AG08395 (cell line): ENCODE data around the gene PTMS.

ENCODE experiments used
- DNase-seq: peaks from one replicate; pipeline ENCODE4 v3.0.0; 2012; ENCODE audit warnings: mixed read lengths, low spot score

The PTMS gene

DNA sequence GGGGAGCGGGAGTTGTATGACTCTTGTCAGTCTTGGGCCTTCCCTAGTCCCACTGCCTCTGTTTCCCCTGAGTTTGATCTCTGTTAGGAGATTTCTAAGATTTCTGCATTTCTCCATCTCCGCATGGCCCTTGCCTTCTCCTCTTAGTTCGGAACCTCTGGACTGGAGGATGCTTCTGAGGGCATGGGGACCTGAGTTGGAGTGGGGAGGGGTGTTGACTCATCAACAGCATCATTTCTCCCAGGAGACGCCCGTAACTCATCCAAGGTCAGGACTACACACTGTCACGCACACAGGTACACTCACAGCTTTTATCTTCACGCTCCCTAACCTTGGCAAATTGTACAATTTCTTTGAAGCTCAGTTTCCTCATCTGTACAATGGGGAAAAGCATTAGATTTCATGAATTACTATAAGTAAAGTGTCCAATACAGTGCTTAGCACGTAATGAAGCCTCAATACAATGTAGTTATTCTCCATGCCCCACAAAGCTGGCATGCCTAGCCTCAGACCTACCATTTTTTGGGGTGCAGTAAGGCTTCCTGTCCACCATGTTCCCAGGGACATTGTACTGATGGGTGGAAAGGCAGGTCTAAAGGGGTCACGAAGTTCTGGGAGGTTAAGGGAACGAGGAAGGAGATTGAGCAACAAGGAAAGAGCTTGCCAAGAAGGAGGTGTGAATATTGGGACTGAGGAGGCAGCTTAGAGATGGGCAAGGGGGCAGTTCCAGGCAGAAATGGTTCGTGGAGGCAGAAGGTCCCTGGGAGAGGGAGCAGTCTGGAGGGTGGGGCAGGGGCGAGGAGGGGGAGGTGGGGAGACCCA is 5.6 kb downstream of the PTMS start:
- DNase-seq: no peak

- DNase-seq: no peak
These were observed 6.2 kb downstream of the PTMS start, which contains the start of gene LAG3 for GRCh38 chr12:6772331-6772695. TSS of gene LAG3 (plus strand) at chr12:6772520. CDS start at chr12:6772853, 333 bp downstream.

GRCh38 chr12:6772726-6773589 is 6.8 kb downstream of the PTMS start:
- no peak for DNase-seq

- DNase-seq: no peak
These were observed 7.6 kb downstream of the PTMS start for GRCh38 chr12:6773590-6774351.

DNA sequence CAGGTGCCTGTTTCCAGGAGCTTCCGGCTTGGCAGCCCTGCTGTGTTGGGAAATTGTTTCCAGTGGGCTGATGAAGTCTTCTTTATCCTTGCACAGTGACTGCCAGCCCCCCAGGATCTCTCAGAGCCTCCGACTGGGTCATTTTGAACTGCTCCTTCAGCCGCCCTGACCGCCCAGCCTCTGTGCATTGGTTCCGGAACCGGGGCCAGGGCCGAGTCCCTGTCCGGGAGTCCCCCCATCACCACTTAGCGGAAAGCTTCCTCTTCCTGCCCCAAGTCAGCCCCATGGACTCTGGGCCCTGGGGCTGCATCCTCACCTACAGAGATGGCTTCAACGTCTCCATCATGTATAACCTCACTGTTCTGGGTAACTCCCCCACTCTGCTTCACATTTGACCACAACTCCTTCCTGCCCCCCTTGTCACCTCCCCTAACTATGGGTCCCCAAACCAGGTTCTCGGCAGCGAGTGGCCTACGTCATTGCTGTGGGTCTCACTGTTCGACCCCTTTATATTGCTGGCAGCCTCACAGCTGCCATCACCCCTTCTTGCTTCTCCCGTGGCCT is 8.4 kb downstream of the PTMS start:
- DNase-seq: no peak

GRCh38 chr12:6775185-6776174 is 9.3 kb downstream of the PTMS start:
- DNase-seq: no peak

- no peak for DNase-seq
These were observed 11.2 kb downstream of the PTMS start for GRCh38 chr12:6777386-6777785.

GRCh38 chr12:6778217-6778573 is 12.0 kb downstream of the PTMS start:
- peak; percentile 35 for DNase-seq

DNA sequence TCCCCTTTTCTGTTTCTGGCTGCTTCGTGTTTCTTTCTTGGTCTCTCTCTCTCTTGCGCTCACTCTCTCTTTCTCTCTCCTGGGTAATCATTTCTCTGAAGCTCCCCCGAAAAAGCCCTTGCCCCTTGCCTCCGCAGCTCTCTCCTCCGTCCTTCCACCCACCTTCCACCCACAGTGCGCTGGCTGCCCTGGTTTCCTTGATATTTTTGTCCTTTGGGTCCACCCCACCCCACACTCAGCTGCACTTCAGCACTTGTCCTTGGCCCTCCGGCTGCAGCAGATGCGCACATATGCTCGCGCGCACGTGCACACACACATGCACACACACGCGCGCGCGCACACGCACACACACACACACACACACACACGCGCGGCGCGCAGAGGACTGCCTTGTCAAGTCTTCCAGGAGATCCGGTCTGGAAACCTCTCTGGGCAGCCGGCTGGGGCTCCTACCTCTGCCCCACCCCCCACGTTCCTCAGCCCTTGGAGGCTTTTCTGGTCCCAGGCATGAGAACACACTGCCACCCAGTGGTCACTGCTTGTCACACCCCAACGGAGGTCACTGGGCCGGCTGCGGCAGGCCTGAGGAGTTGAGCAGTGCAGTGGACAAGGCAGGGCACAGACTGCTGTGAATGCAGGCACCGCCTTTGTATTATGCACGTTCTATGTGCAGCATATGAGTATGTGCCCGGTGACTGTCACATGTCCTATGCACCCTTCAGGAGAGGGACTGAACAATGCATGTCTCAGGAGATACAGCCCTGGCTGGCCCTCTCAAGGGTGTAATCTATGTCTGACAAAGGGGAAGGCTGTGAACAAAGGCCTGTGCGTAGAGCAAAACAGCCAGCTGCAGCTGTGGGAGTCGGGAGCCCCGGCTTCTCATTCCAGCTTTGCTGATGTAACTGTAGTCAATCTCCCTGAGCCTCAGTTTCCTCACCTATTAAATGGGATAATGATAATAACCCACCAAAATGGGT is 12.7 kb downstream of the PTMS start:
- peak; percentile 91 for DNase-seq

GRCh38 chr12:6779708-6780432 is 13.7 kb downstream of the PTMS start:
- DNase-seq: no peak

GRCh38 chr12:6780573-6780972 is 14.4 kb downstream of the PTMS start:
- DNase-seq: no peak

DNA sequence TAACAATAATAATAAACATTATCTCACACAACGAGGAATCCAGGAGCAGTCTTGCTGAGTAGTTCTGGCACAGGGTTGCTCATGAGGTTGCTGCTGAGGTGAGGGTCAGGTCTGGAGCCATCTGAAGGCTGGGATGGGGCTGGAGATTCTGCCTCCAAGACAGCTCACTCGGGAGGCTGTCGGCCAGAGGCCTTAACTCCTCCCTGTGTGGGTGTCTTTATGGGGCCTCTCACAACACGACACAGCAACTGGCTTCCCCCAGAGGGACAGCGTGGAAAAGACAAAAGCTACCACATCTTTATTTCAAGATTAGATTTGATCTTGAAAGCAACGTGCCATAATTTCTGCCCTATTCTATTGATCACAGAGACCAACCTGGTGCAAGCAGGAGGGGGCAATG is 16.0 kb downstream of the PTMS start:
- no peak for DNase-seq

DNA sequence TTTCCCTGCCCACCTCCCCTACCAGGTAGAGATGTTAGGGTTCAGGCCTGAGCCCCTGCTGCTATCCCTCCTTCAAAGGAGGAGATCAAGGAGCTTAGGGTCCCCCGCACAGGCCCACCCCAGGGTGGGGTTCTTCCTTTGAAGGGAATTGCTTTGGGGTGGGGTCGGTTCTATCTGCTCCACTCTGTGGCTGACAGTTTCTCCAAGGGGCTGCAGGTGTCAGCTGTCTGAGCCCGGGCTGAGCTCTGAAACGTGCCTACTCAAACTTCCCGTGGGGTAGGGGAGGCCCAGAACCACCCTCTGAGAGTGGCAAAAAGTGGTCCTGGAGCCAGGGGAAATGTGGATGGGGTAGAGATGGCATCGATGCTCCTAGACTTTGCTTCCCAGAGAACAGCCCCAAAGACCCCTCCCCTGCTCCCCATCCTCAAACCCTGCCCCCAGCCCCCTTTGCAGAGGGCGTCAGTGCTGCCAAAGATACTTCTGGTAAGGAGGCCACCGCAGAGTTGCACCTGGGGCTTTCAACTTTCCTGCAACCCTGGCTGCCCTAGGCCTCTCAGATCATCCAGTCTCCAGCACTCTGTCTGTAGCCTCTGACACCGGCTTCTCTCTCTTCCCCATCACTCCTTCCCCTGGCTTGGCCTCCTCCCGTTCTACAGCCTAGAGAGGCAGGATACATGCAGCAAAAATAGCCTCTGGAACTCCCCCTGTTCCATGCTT is 16.8 kb downstream of the PTMS start:
- DNase-seq: no peak

- no peak for DNase-seq
These were observed 17.7 kb downstream of the PTMS start for GRCh38 chr12:6783828-6784227.

GRCh38 chr12:6784296-6784695 is 18.1 kb downstream of the PTMS start:
- DNase-seq: no peak

DNA sequence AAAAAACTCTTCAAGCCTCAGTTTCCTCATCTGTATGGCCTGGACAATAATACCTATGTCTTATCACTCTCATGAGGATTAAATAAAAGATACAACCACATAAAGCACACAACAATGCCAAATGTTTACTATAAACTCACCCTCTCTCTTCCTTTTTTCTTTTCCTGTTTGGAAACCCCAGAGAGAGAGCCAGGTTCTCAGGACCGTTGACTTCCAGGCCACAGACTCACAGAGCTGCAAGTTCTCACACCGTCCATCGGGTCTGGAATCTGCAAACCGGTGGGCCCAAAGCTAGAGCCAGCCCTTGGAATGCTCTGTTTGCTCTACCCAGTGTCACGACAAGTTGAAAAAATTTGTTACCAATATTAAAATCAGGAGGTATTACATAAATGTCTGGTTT is 18.6 kb downstream of the PTMS start:
- no peak for DNase-seq

GRCh38 chr12:6786416-6787094 is 20.4 kb downstream of the PTMS start:
- DNase-seq: no peak

- DNase-seq: no peak
These were observed 21.1 kb downstream of the PTMS start for GRCh38 chr12:6787309-6787708.
